GM06990 (cell line): ENCODE data around the gene DESI1.
"Not testable (repeated sequence)": the region's sequence is repeated elsewhere in the genome, so short reads cannot be mapped to it uniquely, and the experiment has no call there.

Source experiments
- DNase-seq: peaks from one replicate; pipeline ENCODE4 v3.0.0-alpha.2; 2011; ENCODE audit not compliant: insufficient read length; ENCODE audit errors: extremely low read depth
- H3K27me3 ChIP-seq: replicated peaks from 2 replicates; pipeline ENCODE4 v1.6.0; 2011; ENCODE audit warnings: low read length; ENCODE audit not compliant: control insufficient read depth, insufficient read depth
- H3K36me3 ChIP-seq: 2 replicates; pipeline ENCODE4 v1.5.1; 2011; ENCODE audit warnings: low read length; ENCODE audit not compliant: control insufficient read depth, insufficient read depth
- H3K4me3 ChIP-seq: replicated peaks from 2 replicates; pipeline ENCODE4 v1.5.1; 2011; ENCODE audit warnings: low read depth, mild to moderate bottlenecking, control low read depth, low read length
- TF ChIP-seq, protein P1 (sequence below): IDR thresholded peaks from 2 replicates; pipeline ENCODE4 v1.5.1; 2011; ENCODE audit warnings: low read length, control low read depth, mild to moderate bottlenecking, inconsistent platforms; ENCODE audit not compliant: insufficient read depth, poor library complexity, severe bottlenecking

The DESI1 gene

DNA sequence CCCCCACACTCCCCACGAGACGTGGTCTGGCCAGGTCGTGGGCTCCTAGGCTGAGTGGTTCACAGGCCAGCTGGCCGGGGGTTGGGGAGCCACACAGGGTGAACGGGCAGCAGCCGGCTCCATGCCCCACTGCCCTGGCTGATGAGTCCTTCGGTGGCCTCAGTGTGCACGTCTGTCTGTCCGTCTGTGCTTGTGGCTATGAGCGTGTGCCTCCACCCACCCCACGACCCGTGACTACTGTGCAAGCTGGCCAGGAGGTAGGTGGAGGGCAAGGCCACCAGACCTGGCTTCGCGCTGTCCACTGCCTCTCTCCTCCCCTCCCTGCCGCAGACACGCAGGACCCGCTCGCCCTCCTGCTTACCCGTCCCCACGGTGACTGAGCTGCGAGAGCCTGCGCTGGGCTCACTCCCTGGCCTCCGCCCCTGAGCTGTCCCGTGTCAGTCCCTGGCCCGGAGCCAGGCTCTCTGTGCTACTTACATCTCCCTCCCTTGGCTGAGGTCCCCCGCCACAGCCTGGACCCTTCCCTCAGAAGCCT lies 45.9 kb downstream of the DESI1 start:
- Histone ChIP-seq H3K27me3 (no peaks in the 10 kb centered on the region), H3K36me3 (peaks cover 12% of the 10 kb centered on the region), H3K4me3 (no peak overlapping the region)
- no peak for DNase-seq
- TF ChIP-seq, protein P1, sequence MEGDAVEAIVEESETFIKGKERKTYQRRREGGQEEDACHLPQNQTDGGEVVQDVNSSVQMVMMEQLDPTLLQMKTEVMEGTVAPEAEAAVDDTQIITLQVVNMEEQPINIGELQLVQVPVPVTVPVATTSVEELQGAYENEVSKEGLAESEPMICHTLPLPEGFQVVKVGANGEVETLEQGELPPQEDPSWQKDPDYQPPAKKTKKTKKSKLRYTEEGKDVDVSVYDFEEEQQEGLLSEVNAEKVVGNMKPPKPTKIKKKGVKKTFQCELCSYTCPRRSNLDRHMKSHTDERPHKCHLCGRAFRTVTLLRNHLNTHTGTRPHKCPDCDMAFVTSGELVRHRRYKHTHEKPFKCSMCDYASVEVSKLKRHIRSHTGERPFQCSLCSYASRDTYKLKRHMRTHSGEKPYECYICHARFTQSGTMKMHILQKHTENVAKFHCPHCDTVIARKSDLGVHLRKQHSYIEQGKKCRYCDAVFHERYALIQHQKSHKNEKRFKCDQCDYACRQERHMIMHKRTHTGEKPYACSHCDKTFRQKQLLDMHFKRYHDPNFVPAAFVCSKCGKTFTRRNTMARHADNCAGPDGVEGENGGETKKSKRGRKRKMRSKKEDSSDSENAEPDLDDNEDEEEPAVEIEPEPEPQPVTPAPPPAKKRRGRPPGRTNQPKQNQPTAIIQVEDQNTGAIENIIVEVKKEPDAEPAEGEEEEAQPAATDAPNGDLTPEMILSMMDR: no peak

DNA sequence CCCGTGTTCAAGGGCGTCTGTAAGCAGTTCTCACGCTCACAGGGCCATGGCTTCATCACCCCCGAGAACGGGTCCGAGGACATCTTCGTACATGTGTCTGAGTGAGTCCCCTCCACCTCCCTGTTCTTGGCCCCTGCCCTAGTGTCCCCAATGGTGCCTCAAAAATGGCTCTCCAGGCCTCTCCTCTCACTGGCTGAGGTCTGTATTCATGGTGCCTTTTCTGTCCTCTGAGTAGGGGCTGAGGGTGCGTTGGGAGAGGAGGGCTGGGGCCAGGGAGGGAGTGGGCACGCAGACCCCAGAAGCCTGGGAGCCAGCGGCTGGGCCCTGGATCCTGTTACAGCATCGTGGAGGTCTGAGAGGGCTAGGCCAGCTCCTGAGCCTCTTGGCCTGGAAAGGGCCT lies 47.2 kb downstream of the DESI1 start:
- peaks cover 12% of the 10 kb centered on the region for H3K36me3 ChIP-seq
- TF ChIP-seq, protein P1: no peak

DNA sequence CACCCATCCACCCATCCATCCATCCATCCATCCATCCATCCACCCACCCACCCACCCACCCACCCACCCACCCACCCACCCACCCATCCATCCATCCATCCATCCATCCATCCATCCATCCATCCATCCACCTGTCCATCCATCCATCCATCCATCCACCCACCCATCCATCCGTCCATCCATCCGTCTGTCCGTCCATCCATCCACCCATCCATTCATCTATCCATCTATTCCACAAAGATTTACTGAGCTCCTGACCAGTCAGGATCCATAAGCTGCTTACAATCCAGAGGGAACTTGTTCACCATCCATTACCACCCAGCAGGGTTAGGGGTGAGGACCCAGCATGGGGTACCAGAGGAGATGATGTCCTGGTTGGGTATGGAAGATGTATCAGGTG lies 48.5 kb downstream of the DESI1 start:
- not testable (repeated sequence) for H3K4me3 ChIP-seq, H3K27me3 ChIP-seq, H3K36me3 ChIP-seq, DNase-seq

More for the DNA sequence above, 47.2 kb downstream of the DESI1 start:
- no peak for DNase-seq
- no peak overlapping the region for H3K4me3 ChIP-seq
- H3K27me3 ChIP-seq: no peaks in the 10 kb centered on the region

DNA sequence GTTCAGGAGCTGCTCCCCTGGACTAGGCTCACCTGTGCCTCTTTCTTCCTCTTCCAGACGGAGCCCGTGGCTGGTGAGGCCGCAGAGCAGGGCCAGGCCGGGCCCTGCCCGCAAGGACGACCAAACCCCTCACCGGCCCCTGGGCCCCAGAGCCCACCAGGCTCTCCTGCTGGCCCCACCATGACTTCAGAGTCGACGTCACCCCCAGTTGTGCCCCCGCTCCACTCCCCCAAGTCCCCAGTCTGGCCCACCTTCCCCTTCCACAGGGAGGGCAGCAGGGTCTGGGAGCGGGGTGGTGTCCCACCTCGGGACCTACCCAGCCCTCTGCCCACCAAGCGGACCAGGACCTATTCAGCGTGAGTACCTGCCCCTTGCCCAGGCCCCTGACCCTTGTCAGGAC lies 49.1 kb downstream of the DESI1 start:
- TF ChIP-seq, protein P1: no peak
- no peak for DNase-seq
- Histone ChIP-seq H3K4me3 (no peak overlapping the region), H3K36me3 (peaks cover 5% of the 10 kb centered on the region; the same call in 1 of the 2 replicates), H3K27me3 (no peaks in the 10 kb centered on the region; the same call in 1 of the 2 replicates)

DNA sequence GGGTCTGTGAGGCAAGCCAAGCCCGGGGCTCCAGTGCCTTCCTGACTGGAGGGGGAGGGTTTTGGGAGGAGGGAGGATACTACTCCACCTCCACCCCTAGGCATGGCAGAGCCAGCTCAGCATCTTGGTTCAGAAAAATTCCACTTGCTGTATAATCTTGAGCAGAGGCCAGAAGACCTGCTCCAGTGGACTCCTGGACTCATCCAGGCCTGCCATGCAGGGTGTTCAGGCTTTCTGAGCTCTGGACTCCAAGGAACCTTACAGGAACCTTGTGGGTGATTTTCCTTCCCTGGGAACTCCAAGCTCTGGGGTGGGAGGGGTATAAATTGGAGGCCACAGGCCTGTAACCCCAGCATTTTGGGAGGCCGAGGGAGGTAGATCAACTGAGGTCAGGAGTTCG lies 50.6 kb downstream of the DESI1 start:
- TF ChIP-seq, protein P1: no peak
- no peak for DNase-seq

DNA sequence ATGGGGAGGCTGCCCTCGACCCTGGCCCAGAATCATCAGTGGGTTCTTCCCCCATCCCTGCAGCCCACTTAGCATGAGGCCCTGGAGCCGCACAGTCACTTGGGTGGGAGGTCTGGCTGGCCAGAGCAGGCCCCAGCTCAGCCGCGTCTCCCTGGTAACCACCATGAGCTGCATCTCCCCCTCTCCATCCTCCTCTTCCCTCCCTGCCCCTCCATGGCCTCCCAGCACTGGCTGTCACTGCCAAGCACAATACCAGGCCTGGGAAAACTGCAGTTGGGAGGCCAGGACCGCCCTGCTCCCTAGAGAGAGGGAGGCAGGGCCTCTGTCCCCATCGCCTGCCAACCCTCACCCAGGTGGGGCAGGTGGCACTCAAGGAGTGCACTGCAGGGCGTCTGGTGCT lies 52.0 kb downstream of the DESI1 start:
- Histone ChIP-seq H3K4me3 (no peak overlapping the region), H3K27me3 (no peaks in the 10 kb centered on the region; the same call in 1 of the 2 replicates), H3K36me3 (no peaks in the 10 kb centered on the region)
- DNase-seq: no peak
- TF ChIP-seq, protein P1: no peak

More for the DNA sequence above, 50.6 kb downstream of the DESI1 start:
- no peaks in the 10 kb centered on the region; the same call in 1 of the 2 replicates for H3K27me3 ChIP-seq
- no peak overlapping the region for H3K4me3 ChIP-seq
- no peaks in the 10 kb centered on the region for H3K36me3 ChIP-seq
